H9 (cell line): ENCODE results near the gene CLEC1B. TPM values are rescaled to one million over a fixed set of nuclear protein-coding genes. Genes with fewer than 3 reads are reported as not detected.

Experiments
- DNase-seq: peaks from one replicate; pipeline ENCODE4 v3.0.0-alpha.2; 2017
- H2AFZ ChIP-seq: one replicate; pipeline ENCODE4 v1.6.1; 2013; ENCODE audit warnings: mild to moderate bottlenecking, low read length, control low read depth, moderate library complexity
- H2AK5ac ChIP-seq: 2 replicates; pipeline ENCODE4 v1.6.1; 2013; ENCODE audit warnings: low read length, control low read depth, mixed read lengths; ENCODE audit not compliant: insufficient read length
- H2BK120ac ChIP-seq: one replicate; pipeline ENCODE4 v1.6.1; 2013; ENCODE audit warnings: low read depth, mild to moderate bottlenecking, low read length, control low read depth, inconsistent platforms; ENCODE audit not compliant: poor library complexity, severe bottlenecking
- H2BK12ac ChIP-seq: 2 replicates; pipeline ENCODE4 v1.6.1; 2013; ENCODE audit warnings: low read length, control low read depth, mixed read lengths, low read depth; ENCODE audit not compliant: insufficient read length
- H2BK15ac ChIP-seq: 2 replicates; pipeline ENCODE4 v1.6.1; 2013; ENCODE audit warnings: low read depth, low read length, control low read depth
- H2BK20ac ChIP-seq: one replicate; pipeline ENCODE4 v1.6.1; 2013; ENCODE audit warnings: low read depth, mild to moderate bottlenecking, low read length, control low read depth, inconsistent platforms; ENCODE audit not compliant: poor library complexity, severe bottlenecking
- H2BK5ac ChIP-seq: 2 replicates; pipeline ENCODE4 v1.6.1; 2013; ENCODE audit warnings: low read length, control low read depth, mixed read lengths; ENCODE audit not compliant: insufficient read length
- H3K14ac ChIP-seq: 2 replicates; pipeline ENCODE4 v1.6.1; 2013; ENCODE audit warnings: low read length, control low read depth; ENCODE audit not compliant: insufficient read depth
- H3K18ac ChIP-seq: 2 replicates; pipeline ENCODE4 v1.6.1; 2013; ENCODE audit warnings: low read depth, mild to moderate bottlenecking, mixed read lengths, low read length, control low read depth; ENCODE audit not compliant: insufficient read length
- H3K23ac ChIP-seq: 2 replicates; pipeline ENCODE4 v1.6.1; 2013; ENCODE audit warnings: low read length, control low read depth, mixed read lengths, low read depth; ENCODE audit not compliant: insufficient read length
- H3K23me2 ChIP-seq: 2 replicates; pipeline ENCODE4 v1.6.1; 2013; ENCODE audit warnings: low read depth, mild to moderate bottlenecking, mixed read lengths, low read length, control low read depth; ENCODE audit not compliant: insufficient read length, poor library complexity, severe bottlenecking
- H3K27ac ChIP-seq: 2 replicates; pipeline ENCODE4 v1.5.1; 2013; ENCODE audit warnings: low read length, control low read depth, mixed read lengths, low read depth; ENCODE audit not compliant: insufficient read length
- H3K27me3 ChIP-seq: 2 replicates; pipeline ENCODE4 v1.6.1; 2013; ENCODE audit warnings: low read length, control low read depth, inconsistent platforms; ENCODE audit not compliant: insufficient read depth
- H3K4ac ChIP-seq: 2 replicates; pipeline ENCODE4 v1.6.1; 2013; ENCODE audit warnings: low read depth, mild to moderate bottlenecking, control low read depth, inconsistent platforms, low read length, moderate library complexity
- H3K4me1 ChIP-seq: 2 replicates; pipeline ENCODE4 v1.6.1; 2013; ENCODE audit warnings: low read length, control low read depth, inconsistent platforms; ENCODE audit not compliant: insufficient read depth
- H3K4me2 ChIP-seq: 2 replicates; pipeline ENCODE4 v1.6.1; 2013; ENCODE audit warnings: low read length, control low read depth, mixed read lengths; ENCODE audit not compliant: insufficient read length, insufficient read depth
- H3K56ac ChIP-seq: 2 replicates; pipeline ENCODE4 v1.6.1; 2013; ENCODE audit warnings: low read depth, mild to moderate bottlenecking, mixed read lengths, low read length, control low read depth; ENCODE audit not compliant: insufficient read length
- H3K79me1 ChIP-seq: 2 replicates; pipeline ENCODE4 v1.6.1; 2013; ENCODE audit warnings: low read depth, mild to moderate bottlenecking, moderate library complexity, low read length, control low read depth, inconsistent platforms; ENCODE audit not compliant: insufficient read depth, poor library complexity, severe bottlenecking
- H3K79me2 ChIP-seq: 2 replicates; pipeline ENCODE4 v1.6.1; 2013; ENCODE audit warnings: low read length, control low read depth, inconsistent platforms; ENCODE audit not compliant: insufficient read depth
- H3K9ac ChIP-seq: 2 replicates; pipeline ENCODE4 v1.6.1; 2013; ENCODE audit warnings: low read length, control low read depth, mixed read lengths; ENCODE audit not compliant: insufficient read length; ENCODE audit errors: extremely low read depth
- H3K9me3 ChIP-seq: one replicate; pipeline ENCODE4 v1.6.1; 2013; ENCODE audit warnings: low read depth, low read length, inconsistent platforms; ENCODE audit not compliant: control insufficient read depth
- H3T11ph ChIP-seq: one replicate; pipeline ENCODE4 v1.6.1; 2013; ENCODE audit warnings: mild to moderate bottlenecking, low read length, control low read depth, inconsistent platforms
- H4K20me1 ChIP-seq: one replicate; pipeline ENCODE4 v1.6.1; 2013; ENCODE audit not compliant: control insufficient read depth, insufficient read length, insufficient read depth
- H4K5ac ChIP-seq: 2 replicates; pipeline ENCODE4 v1.6.1; 2013; ENCODE audit warnings: low read depth, mild to moderate bottlenecking, mixed read lengths, low read length, control low read depth; ENCODE audit not compliant: insufficient read length
- H4K8ac ChIP-seq: replicated peaks from 2 replicates; pipeline ENCODE4 v1.6.1; 2013; ENCODE audit warnings: low read length, control low read depth, mixed read lengths, low read depth; ENCODE audit not compliant: insufficient read length
- H4K91ac ChIP-seq: 2 replicates; pipeline ENCODE4 v1.6.1; 2013; ENCODE audit warnings: low read depth, mild to moderate bottlenecking, moderate library complexity, mixed read lengths, low read length, control low read depth; ENCODE audit not compliant: insufficient read length
- H3K27ac Mint-ChIP-seq, 3 experiments: 2 replicates in 2 of 3; 3 replicates in 1 of 3; pipeline ENCODE4 v1.8.0; 2020 to 2021; ENCODE audit warnings: mixed read lengths in 3 of 3, mild to moderate bottlenecking in 1 of 3, moderate library complexity in 1 of 3
- H3K27me3 Mint-ChIP-seq: 2 replicates; pipeline ENCODE4 v1.8.0; 2021; ENCODE audit warnings: low read depth, mild to moderate bottlenecking, moderate library complexity, mixed read lengths
- H3K36me3 Mint-ChIP-seq, 3 experiments: 2 replicates in 2 of 3; 3 replicates in 1 of 3; pipeline ENCODE4 v1.8.0; 2020 to 2021; ENCODE audit warnings: low read depth in 3 of 3, mixed read lengths in 3 of 3; ENCODE audit not compliant: insufficient read depth in 1 of 3
- H3K4me1 Mint-ChIP-seq, 2 experiments: 2 replicates each; pipeline ENCODE4 v1.8.0; 2020; ENCODE audit warnings: mixed read lengths in 2 of 2
- H3K4me3 Mint-ChIP-seq, 2 experiments: 2 replicates in 1 of 2; 3 replicates in 1 of 2; pipeline ENCODE4 v1.8.0; 2020 to 2021; ENCODE audit warnings: mild to moderate bottlenecking in 2 of 2, mixed read lengths in 2 of 2, moderate library complexity in 1 of 2
- H3K9me3 Mint-ChIP-seq, 2 experiments: 2 replicates in 1 of 2; 3 replicates in 1 of 2; pipeline ENCODE4 v1.8.0; 2020; ENCODE audit warnings: mild to moderate bottlenecking in 2 of 2, mixed read lengths in 2 of 2, moderate library complexity in 1 of 2
- CTCF ChIP-seq: fragments of 200-600 bp; sonication (generic); conservative IDR thresholded peaks from 3 replicates; pipeline ENCODE4 v1.8.0; 2021; ENCODE audit warnings: antibody characterized with exemption, mild to moderate bottlenecking
- WGBS: extraction: QIAGEN DNeasy Blood & Tissue Kit; methylation state at CpG from one replicate; pipeline ENCODE4 v1.1.7; 2013; ENCODE audit warnings: missing lambda C conversion rate, low lambda C conversion rate, mixed read lengths; ENCODE audit not compliant: insufficient read length; ENCODE audit errors: extremely low coverage; 5-methylcytosine and 5-hydroxymethylcytosine counted together
- total RNA-seq: library from RNA; stranded (reverse); gene quantifications from 2 replicates; pipeline ENCODE4 v1.2.1, GENCODE V29; 2021

CLEC1B gene
- total RNA-seq, 1 experiment from 2014 or later = not detected

DNA sequence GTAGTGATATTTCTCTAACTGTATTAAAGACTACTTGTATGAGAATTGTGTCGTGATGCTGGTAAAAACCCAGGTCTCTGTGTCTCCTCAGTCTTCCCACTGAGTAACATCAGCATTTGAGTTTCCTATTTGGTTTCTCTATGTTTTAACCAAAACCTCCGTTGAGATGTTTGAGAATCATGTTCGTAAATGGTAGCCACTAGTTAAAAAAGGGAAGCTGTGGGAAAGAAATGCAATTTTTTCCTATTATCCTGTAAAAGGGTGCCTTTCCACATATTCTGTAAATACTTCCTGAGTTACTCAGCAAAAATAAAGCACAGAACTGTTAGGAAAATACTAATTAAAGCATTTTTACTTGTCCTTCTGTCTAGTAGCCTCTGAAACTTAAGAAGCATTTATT, 7.0 kb downstream of the CLEC1B start:
- H3K14ac ChIP-seq = no peak overlapping the region
- no peak overlapping the region for H3K9ac ChIP-seq
- Mint-ChIP-seq H3K27ac (no peak overlapping the region), H3K9me3 (no peaks in the 10 kb centered on the region), H3K4me1 (0 out of 4 replicates have a peak, but pooled peaks cover 0 to 5% of the 10 kb centered on the region in 2 experiments), H3K4me3 (no peak overlapping the region), H3K27me3 (no peaks in the 10 kb centered on the region), H3K36me3 (peaks cover 0 to 4% (median 0%) of the 10 kb centered on the region in 3 experiments; a peak in 2 of 7 replicates)
- no peak overlapping the region for H2BK12ac ChIP-seq
- H3K23me2 ChIP-seq = no peaks in the 10 kb centered on the region
- no peak for DNase-seq
- H2BK15ac ChIP-seq = no peak overlapping the region
- no peak overlapping the region for H4K5ac ChIP-seq
- no peak overlapping the region for H3K4me2 ChIP-seq
- H3K18ac ChIP-seq = no peak overlapping the region
- no peak overlapping the region for H2AFZ ChIP-seq
- H3K27ac ChIP-seq = no peak overlapping the region
- no peaks in the 10 kb centered on the region for H3K79me2 ChIP-seq
- no peak overlapping the region for H2BK5ac ChIP-seq
- no peak for TF ChIP-seq CTCF
- no peaks in the 10 kb centered on the region for H4K20me1 ChIP-seq
- H3K4me1 ChIP-seq = no peaks in the 10 kb centered on the region
- H4K91ac ChIP-seq = no peak overlapping the region
- no peaks in the 10 kb centered on the region for H3K79me1 ChIP-seq
- no peak overlapping the region for H2AK5ac ChIP-seq
- H3K56ac ChIP-seq = no peak overlapping the region
- WGBS = no CpG with 5 or more reads among the region's 3 CpGs
- no peaks in the 10 kb centered on the region for H3K9me3 ChIP-seq
- no peak overlapping the region for H2BK120ac ChIP-seq
- H2BK20ac ChIP-seq = no peak overlapping the region
- no peaks in the 10 kb centered on the region for H3K27me3 ChIP-seq
- H3K4ac ChIP-seq = no peak overlapping the region
- no peak overlapping the region for H4K8ac ChIP-seq
- H3T11ph ChIP-seq = no peak overlapping the region
- H3K23ac ChIP-seq = no peak overlapping the region
